HG03558 (cell line): ENCODE data around the gene FNDC3A.
"Not testable (repeated sequence)": the region's sequence is repeated elsewhere in the genome, so short reads cannot be mapped to it uniquely, and the experiment has no call there.

ENCODE experiments used
- ATAC-seq: cut with Tn5 transposase; IDR thresholded peaks from one replicate; pipeline ENCODE4 v1.9.1; 2021; ENCODE audit warnings: moderate number of reproducible peaks; ENCODE audit not compliant: unreplicated experiment; ENCODE audit errors: extremely low read depth

FNDC3A gene

GRCh38 chr13:49030213-49030612 is 54.5 kb downstream of the FNDC3A start:
- ATAC-seq = no peak

GRCh38 chr13:49040872-49041271 is 65.2 kb downstream of the FNDC3A start:
- no peak for ATAC-seq

GRCh38 chr13:49042476-49042875 is 66.8 kb downstream of the FNDC3A start:
- ATAC-seq = no peak

DNA sequence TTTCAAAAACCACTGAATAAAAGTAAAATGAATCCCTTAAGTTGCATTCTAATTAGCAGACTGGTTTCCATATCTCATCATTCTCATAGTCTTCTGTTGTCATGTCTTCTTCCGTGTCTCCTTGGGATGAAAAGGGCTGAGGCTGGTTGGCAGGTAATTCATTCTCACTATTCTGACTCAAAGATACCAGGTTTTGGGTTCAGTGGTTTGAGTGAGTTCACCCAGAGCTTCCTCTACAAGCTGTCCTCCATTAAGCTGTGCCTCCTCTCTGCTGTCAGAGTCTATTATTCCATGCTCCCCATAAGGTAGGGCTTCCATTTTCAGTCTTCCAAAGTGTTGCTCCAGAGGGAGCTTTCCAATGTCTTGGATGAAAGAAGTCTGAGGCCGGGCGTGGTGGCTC is 68.3 kb downstream of the FNDC3A start:
- ATAC-seq = no peak

- ATAC-seq = no peak
Observed at GRCh38 chr13:49044836-49045235, 69.1 kb downstream of the FNDC3A start.

- no peak for ATAC-seq
Observed at GRCh38 chr13:49046002-49046401, 70.3 kb downstream of the FNDC3A start.

- no peak for ATAC-seq
Observed at GRCh38 chr13:49046519-49046918, 70.8 kb downstream of the FNDC3A start.

GRCh38 chr13:49052813-49053212 is 77.1 kb downstream of the FNDC3A start:
- ATAC-seq = no peak

DNA sequence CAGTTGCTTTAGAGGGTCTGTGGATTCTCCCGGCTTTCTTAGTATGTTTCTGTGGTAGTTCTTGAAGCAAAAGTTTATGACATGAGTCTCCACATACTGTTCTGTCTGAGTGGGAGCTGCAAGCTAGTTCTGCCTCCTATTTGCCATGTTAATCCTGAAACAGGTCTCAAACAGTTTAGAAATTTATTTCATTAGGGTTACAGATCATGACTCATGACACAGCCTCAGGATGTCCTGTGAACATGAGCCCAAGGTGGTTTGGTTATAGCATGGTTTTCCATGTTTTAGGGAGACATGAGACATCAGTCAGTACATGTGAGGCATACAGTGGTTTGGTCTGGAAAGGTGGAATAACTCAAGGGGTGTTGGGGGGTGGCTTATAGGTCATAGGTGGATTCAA is 77.5 kb downstream of the FNDC3A start:
- ATAC-seq = no peak

GRCh38 chr13:49053906-49054305 is 78.2 kb downstream of the FNDC3A start:
- ATAC-seq = no peak

- no peak for ATAC-seq
Observed at GRCh38 chr13:49055021-49055420, 79.3 kb downstream of the FNDC3A start.

GRCh38 chr13:49057176-49057575 is 81.5 kb downstream of the FNDC3A start:
- ATAC-seq = no peak

GRCh38 chr13:49058761-49059160 is 83.0 kb downstream of the FNDC3A start:
- ATAC-seq = no peak

DNA sequence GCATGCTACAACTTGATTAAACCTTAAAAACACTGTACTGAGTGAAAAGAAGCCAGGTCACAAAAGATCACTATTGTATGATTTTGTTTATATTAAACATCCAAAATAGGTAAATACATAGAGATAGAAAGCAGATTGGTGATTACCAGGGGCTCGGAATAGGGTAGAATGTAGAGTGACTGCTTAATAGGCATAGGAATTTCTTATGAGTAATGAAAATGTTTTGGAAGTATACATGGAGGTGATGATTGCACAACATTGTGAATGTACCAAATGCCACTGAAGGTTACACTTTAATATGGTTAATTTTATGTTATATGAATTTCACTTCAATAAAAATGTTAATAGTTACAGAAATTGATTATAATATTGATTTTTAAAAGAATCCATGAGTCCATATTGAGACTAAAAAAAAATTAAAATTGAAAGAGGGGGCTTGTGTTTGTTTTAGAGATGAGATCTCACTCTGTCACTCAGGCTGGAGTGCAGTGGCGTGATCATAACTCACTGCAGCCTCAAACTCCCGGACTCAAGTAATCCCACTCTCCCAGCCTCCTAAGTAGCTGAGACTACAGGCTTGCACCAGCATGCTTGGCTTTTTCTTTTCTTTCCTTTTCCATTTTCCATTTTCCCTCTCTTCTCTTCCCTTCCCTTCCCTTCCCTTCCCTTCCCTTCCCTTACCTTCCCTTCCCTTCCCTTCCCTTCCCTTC is 85.1 kb downstream of the FNDC3A start:
- no peak for ATAC-seq

- ATAC-seq = not testable (repeated sequence)
Observed at GRCh38 chr13:49061388-49061752, 85.7 kb downstream of the FNDC3A start.

GRCh38 chr13:49062297-49062896 is 86.7 kb downstream of the FNDC3A start:
- no peak for ATAC-seq

GRCh38 chr13:49063011-49063410 is 87.3 kb downstream of the FNDC3A start:
- ATAC-seq = no peak

- ATAC-seq = no peak
Observed at GRCh38 chr13:49063497-49063896, 87.8 kb downstream of the FNDC3A start.

- ATAC-seq = no peak
Observed at GRCh38 chr13:49064476-49064875, 88.8 kb downstream of the FNDC3A start.

DNA sequence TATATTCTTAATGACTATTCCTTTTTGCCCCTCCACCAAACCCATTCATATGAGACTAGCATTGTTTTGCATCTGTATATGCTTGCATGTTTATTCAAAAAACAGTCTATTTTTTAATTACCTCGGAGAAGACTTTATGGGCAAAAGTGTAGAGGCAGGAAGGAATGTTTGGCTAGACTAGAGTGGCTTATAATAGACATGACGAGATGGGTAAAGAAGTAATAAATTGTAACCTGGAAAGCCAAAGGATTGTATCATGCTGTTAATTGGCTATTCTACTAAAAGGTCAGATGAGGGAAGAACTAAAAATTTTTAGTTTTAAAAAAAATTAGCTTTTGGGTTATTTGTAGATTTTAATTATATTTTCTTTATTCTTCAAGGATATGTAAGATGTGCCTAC is 91.1 kb downstream of the FNDC3A start:
- no peak for ATAC-seq

- ATAC-seq = not testable (repeated sequence)
Observed at GRCh38 chr13:49068498-49068897, 92.8 kb downstream of the FNDC3A start.

- not testable (repeated sequence) for ATAC-seq
Observed at GRCh38 chr13:49070021-49070420, 94.3 kb downstream of the FNDC3A start.
